SK-N-SH (cell line): Measurements from ENCODE around the gene GALNT12. TPM values are rescaled to one million over a fixed set of nuclear protein-coding genes. Genes with fewer than 3 reads are reported as not detected.

Source experiments
- CTCF ChIA-PET: fragments of 300-600, 350-600 bp; formaldehyde crosslinking; extraction: SDS; loops from one replicate; lab custom pipeline; 2021; lab: Yijun Ruan, JAX
- POLR2A ChIA-PET: fragments of 350-600 bp; sonication (Branson Sonifier 250); formaldehyde crosslinking; extraction: SDS; loops from one replicate; lab custom pipeline; 2020; ENCODE audit warnings: antibody characterized with exemption, inconsistent platforms; lab: Yijun Ruan, JAX
- DNase-seq: peaks from one replicate; pipeline ENCODE4 v3.0.0; 2012
- H2AFZ ChIP-seq: fragments of 200-600 bp; sonication (generic); 2 replicates; pipeline ENCODE4 v1.8.1; 2016; ENCODE audit warnings: antibody characterized with exemption, mild to moderate bottlenecking, low read depth
- H3F3A ChIP-seq: fragments of 200-600 bp; sonication (generic); replicated peaks from 2 replicates; pipeline ENCODE3; 2016; ENCODE audit warnings: antibody characterized with exemption, mild to moderate bottlenecking; ENCODE audit not compliant: insufficient read depth
- H3K27ac ChIP-seq, 2 experiments: fragments of 200-500 bp in 1 of 2; fragments of 200-600 bp in 1 of 2; sonication (Bioruptor generic) in 1 of 2; sonication (generic), shearing (Covaris generic) in 1 of 2; 2 replicates each; pipeline versions ENCODE4 v1.5.1 to v1.6.1; 2014 to 2016; ENCODE audit warnings: low read depth in 2 of 2, inconsistent platforms in 1 of 2, low read length in 1 of 2, mild to moderate bottlenecking in 1 of 2, mixed read lengths in 1 of 2
- H3K27me3 ChIP-seq: fragments of 200-600 bp; sonication (generic), shearing (Covaris generic); 2 replicates; pipeline ENCODE4 v1.6.1; 2016; ENCODE audit warnings: mixed run types; ENCODE audit not compliant: insufficient read depth
- H3K36me3 ChIP-seq, 2 experiments: fragments of 200-500 bp in 1 of 2; fragments of 200-600 bp in 1 of 2; sonication (Bioruptor generic) in 1 of 2; sonication (generic) in 1 of 2; replicated peaks in 1 of 2; 2 replicates each; pipeline versions ENCODE3 to v1.5.1; 2014 to 2016; ENCODE audit warnings: low read length in 1 of 2, mild to moderate bottlenecking in 1 of 2; ENCODE audit not compliant: insufficient read depth in 2 of 2, control insufficient read depth in 1 of 2
- H3K4me1 ChIP-seq, 2 experiments: fragments of 200-500 bp in 1 of 2; fragments of 200-600 bp in 1 of 2; sonication (Bioruptor generic) in 1 of 2; sonication (generic), shearing (Covaris generic) in 1 of 2; 2 replicates each; pipeline versions ENCODE4 v1.5.1 to v1.6.1; 2014 to 2016; ENCODE audit warnings: low read depth in 1 of 2, low read length in 1 of 2, mixed run types in 1 of 2; ENCODE audit not compliant: insufficient read depth in 2 of 2, control insufficient read depth in 1 of 2
- H3K4me2 ChIP-seq: fragments of 200-600 bp; sonication (generic), shearing (Covaris generic); 2 replicates; pipeline ENCODE4 v1.6.1; 2017; ENCODE audit warnings: mixed run types
- H3K4me3 ChIP-seq, 2 experiments: fragments of 200-500 bp in 1 of 2; fragments of 200-600 bp in 1 of 2; sonication (Bioruptor generic) in 1 of 2; sonication (generic), shearing (Covaris generic) in 1 of 2; 2 replicates each; pipeline versions ENCODE4 v1.5.1 to v1.8.1; 2014 to 2016; ENCODE audit warnings: low read depth in 2 of 2, inconsistent platforms in 1 of 2, low read length in 1 of 2, mild to moderate bottlenecking in 1 of 2, mixed read lengths in 1 of 2, moderate library complexity in 1 of 2
- H3K79me2 ChIP-seq: fragments of 200-600 bp; sonication (generic); 2 replicates; pipeline ENCODE4 v1.8.1; 2017; ENCODE audit warnings: mild to moderate bottlenecking; ENCODE audit not compliant: insufficient read depth
- H3K9ac ChIP-seq: fragments of 200-600 bp; sonication (generic); 2 replicates; pipeline ENCODE4 v1.6.1; 2017; ENCODE audit warnings: mixed run types
- H3K9me2 ChIP-seq: fragments of 200-600 bp; sonication (generic); 2 replicates; pipeline ENCODE4 v1.6.1; 2017; ENCODE audit warnings: mixed run types
- H3K9me3 ChIP-seq: fragments of 200-600 bp; sonication (generic); 2 replicates; pipeline ENCODE4 v1.6.1; 2017; ENCODE audit warnings: mixed run types, mild to moderate bottlenecking, moderate library complexity
- H4K20me1 ChIP-seq: fragments of 200-600 bp; sonication (generic); 2 replicates; pipeline ENCODE4 v1.6.1; 2017; ENCODE audit warnings: mild to moderate bottlenecking, mixed run types; ENCODE audit not compliant: insufficient read depth
- CHD2 ChIP-seq: fragments of 150-350 bp; IDR thresholded peaks from 2 replicates; pipeline ENCODE4 v1.6.1; 2018; ENCODE audit warnings: low read length; ENCODE audit not compliant: partially characterized antibody
- FOSL2 ChIP-seq: IDR thresholded peaks from 2 replicates; pipeline ENCODE4 v1.4.0; 2012; ENCODE audit warnings: low read depth, mild to moderate bottlenecking, moderate library complexity, borderline replicate concordance
- GABPA ChIP-seq: IDR thresholded peaks from 2 replicates; pipeline ENCODE4 v1.4.0; 2012; ENCODE audit warnings: low read depth, mild to moderate bottlenecking
- MAX ChIP-seq: IDR thresholded peaks from 2 replicates; pipeline ENCODE4 v1.4.0; 2012; ENCODE audit warnings: low read depth
- MEF2A ChIP-seq: IDR thresholded peaks from 2 replicates; pipeline ENCODE4 v1.4.0; 2012; ENCODE audit warnings: low read depth, borderline replicate concordance
- NFIC ChIP-seq: IDR thresholded peaks from 2 replicates; pipeline ENCODE4 v1.4.0; 2012; ENCODE audit warnings: borderline replicate concordance
- PBX3 ChIP-seq: IDR thresholded peaks from 2 replicates; pipeline ENCODE4; 2012
- SMC3 ChIP-seq: IDR thresholded peaks from 2 replicates; pipeline ENCODE4 v1.6.1; 2012; ENCODE audit warnings: low read depth, low read length, improper control_type of control experiment
- TAF1 ChIP-seq: IDR thresholded peaks from 2 replicates; pipeline ENCODE4 v1.6.1; 2012; ENCODE audit warnings: low read depth, mild to moderate bottlenecking, low read length, moderate library complexity, borderline replicate concordance
- TCF12 ChIP-seq: IDR thresholded peaks from 2 replicates; pipeline ENCODE4 v1.4.0; 2012
- USF1 ChIP-seq: IDR thresholded peaks from 2 replicates; pipeline ENCODE4 v1.4.0; 2012; ENCODE audit warnings: low read depth, borderline replicate concordance
- USF2 ChIP-seq: fragments of 150-350 bp; IDR thresholded peaks from 2 replicates; pipeline ENCODE4 v1.6.1; 2017; ENCODE audit warnings: antibody characterized with exemption, low read length, low read depth, borderline replicate concordance
- ZBTB33 ChIP-seq: IDR thresholded peaks from 2 replicates; pipeline ENCODE4 v1.4.0; 2012; ENCODE audit warnings: low read depth, borderline replicate concordance
- WGBS: methylation state at CpG from one replicate; pipeline ENCODE4 v1.1.6; 2017; ENCODE audit warnings: low lambda C conversion rate; 5-methylcytosine and 5-hydroxymethylcytosine counted together
- polyA plus RNA-seq, 3 experiments: library from polyadenylated mRNA; depleted of rRNA; stranded (reverse); fragments of >200 nt; gene quantifications; 2 replicates each; pipeline ENCODE4 v1.2.3, GENCODE V29; 2012

The GALNT12 gene
- polyA plus RNA-seq, 1 of the 3 experiments (the other 2 are of a cell fraction), result 7.4 TPM

- Histone ChIP-seq H2AFZ (no peak overlapping the region), H3K79me2 (no peaks in the 10 kb centered on the region), H3K9ac (no peak overlapping the region), H3K36me3 (peaks cover 30 to 44% of the 10 kb centered on the region in 2 experiments), H3K9me3 (peaks cover 11% of the 10 kb centered on the region), H3K4me1 (no peaks in the 10 kb centered on the region)
- ChIA-PET POLR2A (no interaction called here), CTCF (interaction anchor here (0.6 to 3.0 kb wide), 4 partner anchors 8 to 452 kb away, joined by 3 to 29 read pairs (median 4); no protein-coding TSS in a partner anchor)
- no peak for DNase-seq
- TF ChIP-seq MAX (no peak), GABPA (no peak), SMC3 (no peak)
- TF ChIP-seq, all 33 proteins: peak for 0
- H3K4me2 ChIP-seq, result no peak overlapping the region
- WGBS, result 97% methylated on average over 2 of the region's 2 CpGs
- no peaks in the 10 kb centered on the region for H4K20me1 ChIP-seq
- no peaks in the 10 kb centered on the region for H3K27me3 ChIP-seq
- no peaks in the 10 kb centered on the region for H3K9me2 ChIP-seq
- H3K4me3 ChIP-seq, result no peak overlapping the region
- no peaks in the 10 kb centered on the region for H3F3A ChIP-seq
- H3K27ac ChIP-seq, result no peak overlapping the region
These were observed 40.9 kb upstream of the GALNT12 start for GRCh38 chr9:98766586-98766985.

- no peaks in the 10 kb centered on the region for H4K20me1 ChIP-seq
- no peaks in the 10 kb centered on the region for H3K27me3 ChIP-seq
- no peaks in the 10 kb centered on the region for H3K79me2 ChIP-seq
- WGBS, result 100% methylated on average over 1 of the region's 3 CpGs
- no peak overlapping the region for H3K4me2 ChIP-seq
- ChIA-PET CTCF (interaction anchor here (2.0 to 3.0 kb wide), 2 partner anchors 8 to 452 kb away, joined by 4 to 29 read pairs; no protein-coding TSS in a partner anchor), POLR2A (no interaction called here)
- H3K9ac ChIP-seq, result no peak overlapping the region
- DNase-seq, result no peak
- H3K27ac ChIP-seq, result no peak overlapping the region
- H3K9me2 ChIP-seq, result no peaks in the 10 kb centered on the region
- no peaks in the 10 kb centered on the region for H3F3A ChIP-seq
- TF ChIP-seq NFIC (no peak), PBX3 (no peak), FOSL2 (no peak), TAF1 (no peak), USF1 (no peak), MEF2A (no peak), TCF12 (no peak), CHD2 (no peak), USF2 (no peak), GABPA (no peak), SMC3 (no peak), ZBTB33 (no peak)
- H3K4me3 ChIP-seq, result no peak overlapping the region
- no peak overlapping the region for H2AFZ ChIP-seq
- no peaks in the 10 kb centered on the region for H3K4me1 ChIP-seq
- H3K36me3 ChIP-seq, result peaks cover 35 to 42% of the 10 kb centered on the region in 2 experiments
- H3K9me3 ChIP-seq, result peaks cover 11% of the 10 kb centered on the region
These were observed 40.3 kb upstream of the GALNT12 start for GRCh38 chr9:98767196-98767595.
